Lower lobe of right lung (tissue), 2 donors: ENCODE data around the gene TNIK. TPM values are rescaled to one million over a fixed set of nuclear protein-coding genes. Genes with fewer than 3 reads are reported as not detected.

ENCODE experiments used
- ATAC-seq, 2 donors: fragments of 200-7000 bp; cut with Tn5 transposase; one replicate each; pipeline ENCODE4 v1.9.1; 2020 to 2022; ENCODE audit warnings: mild to moderate bottlenecking in 2 of 2, moderate library complexity in 2 of 2
- DNase-seq: peaks from one replicate; pipeline ENCODE4 v3.0.0-alpha.2; 2020
- H3K27ac ChIP-seq: fragments of 200-600 bp; one replicate; pipeline ENCODE4 v1.8.0; 2022
- H3K27me3 ChIP-seq: fragments of 200-600 bp; one replicate; pipeline ENCODE4 v1.8.0; 2022; ENCODE audit warnings: low read depth
- H3K36me3 ChIP-seq: fragments of 200-600 bp; one replicate; pipeline ENCODE4 v1.8.0; 2022; ENCODE audit warnings: mild to moderate bottlenecking
- H3K4me1 ChIP-seq: fragments of 200-600 bp; one replicate; pipeline ENCODE4 v1.8.0; 2022
- H3K4me3 ChIP-seq: fragments of 200-600 bp; one replicate; pipeline ENCODE4 v1.8.0; 2022; ENCODE audit warnings: mild to moderate bottlenecking
- H3K9me3 ChIP-seq: fragments of 200-600 bp; one replicate; pipeline ENCODE4 v1.8.0; 2022
- intact Hi-C: fragments of 100-400 bp; cut with DNase I; formaldehyde crosslinking; loops from one replicate; pipeline ENCODE4 v1.11.0; 2022
- total RNA-seq: library from RNA; stranded (reverse); fragmentation: NEBNext Ultra II Directional; extraction: Animal tissue kit (Norgen Biotek cat#: 25700); gene quantifications from one replicate; pipeline ENCODE4 v1.2.1, GENCODE V29; 2021
- TF ChIP-seq, protein P1 (sequence below): fragments of 200-600 bp; IDR thresholded peaks from one replicate; pipeline ENCODE4 v1.8.0; 2022; ENCODE audit warnings: antibody characterized with exemption, mild to moderate bottlenecking
- donor health status: DM: no; HTN: yes; CAD: no; lungs with severe emphysema.

Gene TNIK
- total RNA-seq, 1 donor from 2014 or later, result 29.3 TPM

DNA sequence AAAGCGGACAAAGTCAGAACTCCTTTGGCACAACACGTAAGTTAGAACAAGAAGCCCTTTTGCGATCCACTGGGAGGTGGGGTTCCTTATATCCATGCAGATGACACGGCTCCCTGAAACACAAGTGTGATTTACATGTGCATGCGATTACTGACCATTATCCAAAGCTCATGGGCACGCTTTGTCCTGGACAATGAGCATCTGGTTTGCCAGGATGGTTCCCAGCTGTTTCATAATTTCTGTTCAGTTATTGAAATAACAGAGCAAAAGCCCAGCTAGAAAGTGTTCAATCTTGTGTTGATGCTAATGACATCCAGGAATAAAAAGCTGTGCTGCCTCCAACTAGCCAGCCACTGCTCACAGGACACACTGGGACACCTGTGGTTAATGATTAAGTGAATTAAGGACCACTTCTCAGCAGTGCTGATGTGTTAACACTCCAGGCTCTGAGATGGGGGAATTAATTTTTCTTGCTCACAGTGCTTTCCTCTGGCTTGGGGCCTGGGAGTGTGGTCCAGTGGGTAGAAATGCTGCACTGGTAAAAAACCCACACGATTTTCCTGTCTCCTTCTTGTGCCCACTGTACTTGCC is 310.6 kb downstream of the TNIK start:
- Histone ChIP-seq H3K4me3 (no peak overlapping the region), H3K36me3 (peaks cover 2% of the 10 kb centered on the region), H3K27me3 (no peaks in the 10 kb centered on the region), H3K4me1 (peaks cover 8% of the 10 kb centered on the region), H3K9me3 (no peaks in the 10 kb centered on the region), H3K27ac (no peak overlapping the region)
- DNase-seq, result no peak
- intact Hi-C loops, result no loop called here
- TF ChIP-seq, protein P1, sequence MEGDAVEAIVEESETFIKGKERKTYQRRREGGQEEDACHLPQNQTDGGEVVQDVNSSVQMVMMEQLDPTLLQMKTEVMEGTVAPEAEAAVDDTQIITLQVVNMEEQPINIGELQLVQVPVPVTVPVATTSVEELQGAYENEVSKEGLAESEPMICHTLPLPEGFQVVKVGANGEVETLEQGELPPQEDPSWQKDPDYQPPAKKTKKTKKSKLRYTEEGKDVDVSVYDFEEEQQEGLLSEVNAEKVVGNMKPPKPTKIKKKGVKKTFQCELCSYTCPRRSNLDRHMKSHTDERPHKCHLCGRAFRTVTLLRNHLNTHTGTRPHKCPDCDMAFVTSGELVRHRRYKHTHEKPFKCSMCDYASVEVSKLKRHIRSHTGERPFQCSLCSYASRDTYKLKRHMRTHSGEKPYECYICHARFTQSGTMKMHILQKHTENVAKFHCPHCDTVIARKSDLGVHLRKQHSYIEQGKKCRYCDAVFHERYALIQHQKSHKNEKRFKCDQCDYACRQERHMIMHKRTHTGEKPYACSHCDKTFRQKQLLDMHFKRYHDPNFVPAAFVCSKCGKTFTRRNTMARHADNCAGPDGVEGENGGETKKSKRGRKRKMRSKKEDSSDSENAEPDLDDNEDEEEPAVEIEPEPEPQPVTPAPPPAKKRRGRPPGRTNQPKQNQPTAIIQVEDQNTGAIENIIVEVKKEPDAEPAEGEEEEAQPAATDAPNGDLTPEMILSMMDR, result no peak
- peak in 1 of 2 donors; percentile 14 for ATAC-seq

- ATAC-seq, result no peak
- TF ChIP-seq, protein P1, result no peak
- no peaks in the 10 kb centered on the region for H3K27me3 ChIP-seq
- H3K36me3 ChIP-seq, result no peaks in the 10 kb centered on the region
- no peak for DNase-seq
- H3K9me3 ChIP-seq, result no peaks in the 10 kb centered on the region
- intact Hi-C loops, result no loop called here
- no peak overlapping the region for H3K4me3 ChIP-seq
- H3K4me1 ChIP-seq, result peaks cover 11% of the 10 kb centered on the region
- H3K27ac ChIP-seq, result no peak overlapping the region
These were observed 314.4 kb downstream of the TNIK start for GRCh38 chr3:171145798-171146197.

DNA sequence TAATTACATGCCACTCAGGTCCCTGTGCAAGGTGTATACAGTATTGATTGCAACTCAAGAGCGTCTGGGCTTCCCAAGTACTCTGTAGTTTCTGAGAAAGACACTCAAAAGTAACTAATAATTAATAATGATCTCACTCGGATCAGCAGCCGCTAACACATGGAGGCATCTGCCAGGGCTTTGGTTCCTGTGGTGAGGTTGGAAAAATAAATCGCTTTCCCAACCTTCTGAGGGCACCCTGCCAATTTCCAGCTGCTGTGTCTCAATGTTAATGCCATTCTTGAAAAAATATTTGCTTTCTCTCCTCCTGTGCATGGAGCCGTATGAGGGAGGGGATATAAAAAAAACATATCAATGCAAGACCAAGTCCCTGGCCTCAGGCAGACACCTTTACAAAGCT is 317.2 kb downstream of the TNIK start:
- TF ChIP-seq, protein P1, result no peak
- Histone ChIP-seq H3K4me1 (peaks cover 3% of the 10 kb centered on the region), H3K36me3 (peaks cover 13% of the 10 kb centered on the region), H3K4me3 (no peak overlapping the region), H3K27ac (no peak overlapping the region), H3K27me3 (no peaks in the 10 kb centered on the region), H3K9me3 (no peaks in the 10 kb centered on the region)
- ATAC-seq, result peak; percentile 23 to 57
- intact Hi-C loops, result no loop called here
- DNase-seq, result no peak

DNA sequence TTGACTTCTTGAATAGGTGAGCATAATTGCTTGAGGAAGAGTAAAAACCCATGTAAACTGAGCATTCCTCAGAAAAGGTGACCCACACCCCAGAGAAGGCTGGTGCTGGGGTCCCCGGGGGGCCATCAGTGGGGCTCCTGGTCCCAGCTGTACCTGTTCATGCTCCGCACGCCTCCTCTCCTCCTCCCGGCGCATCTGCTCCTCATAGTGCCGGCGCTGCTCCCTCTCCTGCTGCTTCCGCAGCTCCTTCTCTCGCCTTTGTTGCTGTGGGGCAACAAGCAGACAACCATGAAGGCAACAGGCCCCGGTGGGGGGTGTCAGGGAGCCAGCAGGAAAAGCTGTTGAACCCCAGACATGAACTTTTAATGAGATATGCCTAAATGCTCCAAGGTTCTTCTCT is 320.0 kb downstream of the TNIK start:
- no peak overlapping the region for H3K4me3 ChIP-seq
- no peaks in the 10 kb centered on the region for H3K9me3 ChIP-seq
- ATAC-seq, result no peak
- H3K27ac ChIP-seq, result no peak overlapping the region
- H3K27me3 ChIP-seq, result no peaks in the 10 kb centered on the region
- H3K4me1 ChIP-seq, result peaks cover 3% of the 10 kb centered on the region
- DNase-seq, result no peak
- H3K36me3 ChIP-seq, result peaks cover 21% of the 10 kb centered on the region
- TF ChIP-seq, protein P1, result no peak
- intact Hi-C loops, result no loop called here

DNA sequence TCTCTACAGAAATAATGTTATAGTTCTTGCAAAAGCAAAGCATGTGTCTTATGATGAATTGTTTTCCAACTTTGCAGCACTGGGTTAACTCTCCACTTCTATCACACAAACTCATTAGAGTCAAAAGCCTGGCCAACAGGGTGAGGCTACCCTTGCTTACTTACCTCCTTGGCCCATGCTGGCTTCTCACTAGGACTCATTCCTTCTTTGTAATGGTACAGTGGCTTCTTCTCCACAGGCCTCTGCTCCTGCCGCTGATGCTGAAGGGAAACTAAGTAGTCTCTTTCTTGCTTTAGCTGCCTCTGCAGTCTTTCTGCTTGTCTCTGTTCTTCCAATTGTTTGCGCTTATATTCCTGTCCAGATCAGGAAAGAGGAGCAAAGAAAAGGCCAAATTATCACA is 322.2 kb downstream of the TNIK start:
- ATAC-seq, result no peak
- Histone ChIP-seq H3K9me3 (no peaks in the 10 kb centered on the region), H3K4me1 (no peaks in the 10 kb centered on the region), H3K4me3 (no peak overlapping the region), H3K27ac (no peak overlapping the region), H3K27me3 (no peaks in the 10 kb centered on the region), H3K36me3 (peaks cover 21% of the 10 kb centered on the region)
- intact Hi-C loops, result no loop called here
- TF ChIP-seq, protein P1, result no peak
- DNase-seq, result no peak

DNA sequence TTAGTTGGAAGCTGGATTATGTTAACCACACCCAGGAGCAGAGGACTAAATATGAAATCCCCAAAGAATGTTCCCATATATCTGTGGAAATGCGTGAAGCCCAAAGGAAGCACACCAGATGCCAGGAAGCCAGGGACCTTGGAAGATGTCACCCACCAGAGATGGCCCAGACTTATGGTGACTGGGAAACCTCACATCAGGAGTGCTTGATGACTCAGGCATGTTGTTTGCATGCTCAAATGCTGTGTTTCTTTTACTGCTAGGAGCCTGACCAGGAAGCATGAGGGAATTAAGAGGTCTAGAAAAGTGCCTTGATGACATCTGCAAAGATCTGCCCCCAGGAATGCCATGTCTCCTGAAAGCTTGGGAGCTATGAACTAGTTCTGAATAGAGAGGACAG is 324.7 kb downstream of the TNIK start:
- Histone ChIP-seq H3K9me3 (no peaks in the 10 kb centered on the region), H3K4me1 (no peaks in the 10 kb centered on the region), H3K36me3 (peaks cover 21% of the 10 kb centered on the region), H3K4me3 (no peak overlapping the region), H3K27ac (no peak overlapping the region), H3K27me3 (no peaks in the 10 kb centered on the region)
- intact Hi-C loops, result no loop called here
- DNase-seq, result no peak
- TF ChIP-seq, protein P1, result no peak
- ATAC-seq, result no peak
